HEK293 (cell line): ENCODE data around the gene TRAPPC11.

Source experiments
- CTCF ChIA-PET: fragments of 350-600 bp; formaldehyde crosslinking; extraction: SDS; loops from one replicate; lab custom pipeline; 2021; ENCODE audit warnings: antibody characterized with exemption; lab: Yijun Ruan, JAX
- POLR2A ChIA-PET: fragments of 300-600 bp; formaldehyde crosslinking; extraction: SDS; loops from one replicate; lab custom pipeline; 2020; ENCODE audit warnings: antibody characterized with exemption, inconsistent platforms; lab: Yijun Ruan, JAX
- H3K27ac ChIP-seq: fragments of 200-500 bp; sonication (Bioruptor generic); 2 replicates; pipeline ENCODE4 v1.5.1; 2014; ENCODE audit warnings: low read depth, low read length, control low read depth, inconsistent platforms; ENCODE audit errors: extremely low read depth
- H3K36me3 ChIP-seq, 2 experiments: fragments of 200-500 bp in 1 of 2; sonication (Bioruptor generic) in 1 of 2; 1 replicate in 1 of 2; 2 replicates in 1 of 2; pipeline ENCODE4 v1.5.1; 2014 to 2017; ENCODE audit warnings: inconsistent platforms in 2 of 2, low read length in 2 of 2; ENCODE audit not compliant: control insufficient read depth in 2 of 2, insufficient read depth in 1 of 2
- H3K4me1 ChIP-seq: fragments of 200-500 bp; sonication (Bioruptor generic); 2 replicates; pipeline ENCODE4 v1.5.1; 2014; ENCODE audit warnings: mild to moderate bottlenecking, low read length, inconsistent platforms; ENCODE audit not compliant: control insufficient read depth, insufficient read depth
- H3K4me3 ChIP-seq: 2 replicates; pipeline ENCODE4 v1.5.1; 2011; ENCODE audit warnings: low read depth, mild to moderate bottlenecking, control low read depth, low read length, moderate library complexity
- H3K9me3 ChIP-seq: fragments of 200-500 bp; sonication (Bioruptor generic); 2 replicates; pipeline ENCODE4 v1.5.1; 2014; ENCODE audit warnings: low read depth, low read length, inconsistent platforms; ENCODE audit not compliant: control insufficient read depth, insufficient read depth
- GLIS1 ChIP-seq: fragments of 450-650 bp; formaldehyde crosslinking; IDR thresholded peaks from 2 replicates; pipeline ENCODE4 v1.5.1; 2016; ENCODE audit warnings: missing biosample characterization, missing genetic modification characterization
- KLF10 ChIP-seq: fragments of 450-650 bp; IDR thresholded peaks from 2 replicates; pipeline ENCODE4 v1.5.1; 2018; ENCODE audit warnings: missing biosample characterization, mild to moderate bottlenecking, missing genetic modification characterization
- KLF7 ChIP-seq: fragments of 450-650 bp; formaldehyde crosslinking; IDR thresholded peaks from 2 replicates; pipeline ENCODE4 v1.5.1; 2016; ENCODE audit warnings: missing biosample characterization, missing genetic modification characterization, borderline replicate concordance
- PRDM4 ChIP-seq: fragments of 450-650 bp; formaldehyde crosslinking; IDR thresholded peaks from 2 replicates; pipeline ENCODE4 v1.5.1; 2017; ENCODE audit warnings: missing biosample characterization, missing genetic modification characterization
- SCRT1 ChIP-seq: fragments of 450-650 bp; formaldehyde crosslinking; IDR thresholded peaks from 2 replicates; pipeline ENCODE4 v1.5.1; 2016; ENCODE audit warnings: missing biosample characterization, missing genetic modification characterization, borderline replicate concordance
- SCRT2 ChIP-seq: fragments of 450-650 bp; formaldehyde crosslinking; IDR thresholded peaks from 2 replicates; pipeline ENCODE4 v1.5.1; 2016; ENCODE audit warnings: missing biosample characterization, missing genetic modification characterization
- YY2 ChIP-seq: fragments of 450-650 bp; formaldehyde crosslinking; IDR thresholded peaks from 2 replicates; pipeline ENCODE4 v1.5.1; 2016; ENCODE audit warnings: missing biosample characterization, missing genetic modification characterization
- ZBTB49 ChIP-seq: fragments of 450-650 bp; formaldehyde crosslinking; IDR thresholded peaks from 2 replicates; pipeline ENCODE4 v1.5.1; 2016; ENCODE audit warnings: missing biosample characterization, missing genetic modification characterization, low read depth
- ZFHX2 ChIP-seq: fragments of 450-650 bp; formaldehyde crosslinking; conservative IDR thresholded peaks from 2 replicates; pipeline ENCODE4 v1.5.1; 2016; ENCODE audit warnings: missing biosample characterization, missing genetic modification characterization
- ZIC2 ChIP-seq: fragments of 450-650 bp; formaldehyde crosslinking; IDR thresholded peaks from 2 replicates; pipeline ENCODE4 v1.5.1; 2016; ENCODE audit warnings: missing biosample characterization, missing genetic modification characterization
- ZNF121 ChIP-seq: fragments of 450-650 bp; formaldehyde crosslinking; IDR thresholded peaks from 2 replicates; pipeline ENCODE4 v1.5.1; 2016; ENCODE audit warnings: missing biosample characterization, missing genetic modification characterization
- ZNF155 ChIP-seq: fragments of 450-650 bp; formaldehyde crosslinking; IDR thresholded peaks from 2 replicates; pipeline ENCODE4 v1.5.1; 2016; ENCODE audit warnings: missing biosample characterization, missing genetic modification characterization
- ZNF175 ChIP-seq: fragments of 450-650 bp; formaldehyde crosslinking; IDR thresholded peaks from 2 replicates; pipeline ENCODE4 v1.5.1; 2016; ENCODE audit warnings: missing biosample characterization, missing genetic modification characterization
- ZNF335 ChIP-seq: fragments of 450-650 bp; formaldehyde crosslinking; conservative IDR thresholded peaks from 2 replicates; pipeline ENCODE4 v1.5.1; 2016; ENCODE audit warnings: missing biosample characterization, missing genetic modification characterization
- ZNF341 ChIP-seq: fragments of 450-650 bp; formaldehyde crosslinking; IDR thresholded peaks from 2 replicates; pipeline ENCODE4; 2016; ENCODE audit warnings: low read depth, missing biosample characterization, missing genetic modification characterization
- ZNF449 ChIP-seq: fragments of 450-650 bp; formaldehyde crosslinking; IDR thresholded peaks from 2 replicates; pipeline ENCODE4 v1.5.1; 2017; ENCODE audit warnings: missing biosample characterization, mild to moderate bottlenecking, missing genetic modification characterization, moderate library complexity
- ZNF514 ChIP-seq: fragments of 450-650 bp; formaldehyde crosslinking; IDR thresholded peaks from 2 replicates; pipeline ENCODE4 v1.5.1; 2016; ENCODE audit warnings: missing biosample characterization, missing genetic modification characterization
- ZNF610 ChIP-seq: fragments of 450-650 bp; formaldehyde crosslinking; IDR thresholded peaks from 2 replicates; pipeline ENCODE4 v1.5.1; 2016; ENCODE audit warnings: missing biosample characterization, missing genetic modification characterization, borderline replicate concordance
- ZNF623 ChIP-seq: fragments of 450-650 bp; formaldehyde crosslinking; IDR thresholded peaks from 2 replicates; pipeline ENCODE4 v1.5.1; 2016; ENCODE audit warnings: missing biosample characterization, missing genetic modification characterization
- ZNF707 ChIP-seq: fragments of 450-650 bp; formaldehyde crosslinking; IDR thresholded peaks from 2 replicates; pipeline ENCODE4 v1.5.1; 2016; ENCODE audit warnings: missing biosample characterization, missing genetic modification characterization
- ZNF776 ChIP-seq: fragments of 450-650 bp; formaldehyde crosslinking; IDR thresholded peaks from 2 replicates; pipeline ENCODE4 v1.5.0; 2017; ENCODE audit warnings: missing biosample characterization, missing genetic modification characterization, borderline replicate concordance
- ZNF785 ChIP-seq: fragments of 450-650 bp; formaldehyde crosslinking; IDR thresholded peaks from 2 replicates; pipeline ENCODE4 v1.5.1; 2016; ENCODE audit warnings: missing biosample characterization, missing genetic modification characterization

Gene TRAPPC11

GRCh38 chr4:183698909-183699308 is 39.8 kb downstream of the TRAPPC11 start:
- H3K27ac ChIP-seq: no peak overlapping the region
- ChIA-PET POLR2A (no interaction called here), CTCF (interaction anchor here (0.7 kb wide), 1 partner anchor 142 kb away, joined by 3 read pairs; no protein-coding TSS in a partner anchor)
- peaks cover 37 to 89% of the 10 kb centered on the region in 2 experiments for H3K36me3 ChIP-seq
- H3K9me3 ChIP-seq: no peaks in the 10 kb centered on the region
- no peaks in the 10 kb centered on the region for H3K4me1 ChIP-seq
- TF ChIP-seq ZNF623 (tag by site-specific recombination): no peak
- peak; percentile 45; the same call in 1 of the 2 replicates for TF ChIP-seq SCRT2 (tag by site-specific recombination)
- no peak for TF ChIP-seq ZNF776
- TF ChIP-seq ZNF514 (tag by site-specific recombination): no peak
- no peak for TF ChIP-seq ZNF785 (tag by site-specific recombination)
- TF ChIP-seq GLIS1 (tag by site-specific recombination): no peak
- TF ChIP-seq ZNF341: no peak
- TF ChIP-seq, all 188 proteins: peak for 1
- H3K4me3 ChIP-seq: no peak overlapping the region

GRCh38 chr4:183700407-183700806 is 41.3 kb downstream of the TRAPPC11 start:
- H3K9me3 ChIP-seq: no peaks in the 10 kb centered on the region
- POLR2A ChIA-PET: no interaction called here
- no peak overlapping the region for H3K27ac ChIP-seq
- H3K4me3 ChIP-seq: no peak overlapping the region
- TF ChIP-seq ZBTB49 (tag by site-specific recombination): no peak
- no peak for TF ChIP-seq ZNF449 (tag by site-specific recombination)
- TF ChIP-seq PRDM4 (tag by site-specific recombination): no peak
- TF ChIP-seq ZNF610: no peak
- no peak for TF ChIP-seq ZIC2 (tag by site-specific recombination)
- no peak for TF ChIP-seq KLF10 (tag by site-specific recombination)
- no peak for TF ChIP-seq ZNF121 (tag by site-specific recombination)
- no peak for TF ChIP-seq ZFHX2 (tag by site-specific recombination)
- no peak for TF ChIP-seq KLF7 (tag by site-specific recombination)
- TF ChIP-seq YY2 (tag by site-specific recombination): no peak
- TF ChIP-seq ZNF175 (tag by site-specific recombination): no peak
- no peak for TF ChIP-seq SCRT1 (tag by site-specific recombination)
- TF ChIP-seq ZNF707 (tag by site-specific recombination): no peak
- no peak for TF ChIP-seq ZNF155 (tag by site-specific recombination)
- no peak for TF ChIP-seq ZNF335 (tag by site-specific recombination)
- H3K36me3 ChIP-seq: peaks cover 26 to 80% of the 10 kb centered on the region in 2 experiments; a peak in 2 of 3 replicates
- CTCF ChIA-PET: no interaction called here
- no peaks in the 10 kb centered on the region for H3K4me1 ChIP-seq
